ENCODE data around the gene HNRNPR. TPM values are rescaled to one million over a fixed set of nuclear protein-coding genes. Genes with fewer than 3 reads are reported as not detected.

The HNRNPR gene
- total and polyA plus RNA-seq, 2 of the 8 experiments (the other 6 are each of a cell fraction or from before 2014, with no cell fraction given), result 110 to 214 TPM

DNA sequence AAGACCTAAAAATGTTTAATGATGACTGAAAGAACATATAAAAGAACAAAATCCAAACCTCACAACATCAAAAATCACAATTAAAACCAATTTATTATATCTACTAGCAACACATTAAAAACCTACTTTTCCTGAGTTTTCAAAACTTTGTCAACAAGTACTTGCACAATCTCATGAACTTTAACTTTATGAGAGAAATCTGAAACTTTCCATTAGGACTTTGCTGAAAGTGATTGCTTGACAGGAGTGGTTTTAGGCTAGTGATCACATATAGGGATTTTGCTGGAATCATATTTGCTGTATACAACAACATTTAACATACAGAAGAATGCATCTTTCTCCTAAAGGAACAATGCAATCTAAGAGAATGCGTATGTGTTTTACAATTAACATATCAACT is 13.2 kb downstream of the HNRNPR start (continued):
- TF ChIP-seq, protein P1, sequence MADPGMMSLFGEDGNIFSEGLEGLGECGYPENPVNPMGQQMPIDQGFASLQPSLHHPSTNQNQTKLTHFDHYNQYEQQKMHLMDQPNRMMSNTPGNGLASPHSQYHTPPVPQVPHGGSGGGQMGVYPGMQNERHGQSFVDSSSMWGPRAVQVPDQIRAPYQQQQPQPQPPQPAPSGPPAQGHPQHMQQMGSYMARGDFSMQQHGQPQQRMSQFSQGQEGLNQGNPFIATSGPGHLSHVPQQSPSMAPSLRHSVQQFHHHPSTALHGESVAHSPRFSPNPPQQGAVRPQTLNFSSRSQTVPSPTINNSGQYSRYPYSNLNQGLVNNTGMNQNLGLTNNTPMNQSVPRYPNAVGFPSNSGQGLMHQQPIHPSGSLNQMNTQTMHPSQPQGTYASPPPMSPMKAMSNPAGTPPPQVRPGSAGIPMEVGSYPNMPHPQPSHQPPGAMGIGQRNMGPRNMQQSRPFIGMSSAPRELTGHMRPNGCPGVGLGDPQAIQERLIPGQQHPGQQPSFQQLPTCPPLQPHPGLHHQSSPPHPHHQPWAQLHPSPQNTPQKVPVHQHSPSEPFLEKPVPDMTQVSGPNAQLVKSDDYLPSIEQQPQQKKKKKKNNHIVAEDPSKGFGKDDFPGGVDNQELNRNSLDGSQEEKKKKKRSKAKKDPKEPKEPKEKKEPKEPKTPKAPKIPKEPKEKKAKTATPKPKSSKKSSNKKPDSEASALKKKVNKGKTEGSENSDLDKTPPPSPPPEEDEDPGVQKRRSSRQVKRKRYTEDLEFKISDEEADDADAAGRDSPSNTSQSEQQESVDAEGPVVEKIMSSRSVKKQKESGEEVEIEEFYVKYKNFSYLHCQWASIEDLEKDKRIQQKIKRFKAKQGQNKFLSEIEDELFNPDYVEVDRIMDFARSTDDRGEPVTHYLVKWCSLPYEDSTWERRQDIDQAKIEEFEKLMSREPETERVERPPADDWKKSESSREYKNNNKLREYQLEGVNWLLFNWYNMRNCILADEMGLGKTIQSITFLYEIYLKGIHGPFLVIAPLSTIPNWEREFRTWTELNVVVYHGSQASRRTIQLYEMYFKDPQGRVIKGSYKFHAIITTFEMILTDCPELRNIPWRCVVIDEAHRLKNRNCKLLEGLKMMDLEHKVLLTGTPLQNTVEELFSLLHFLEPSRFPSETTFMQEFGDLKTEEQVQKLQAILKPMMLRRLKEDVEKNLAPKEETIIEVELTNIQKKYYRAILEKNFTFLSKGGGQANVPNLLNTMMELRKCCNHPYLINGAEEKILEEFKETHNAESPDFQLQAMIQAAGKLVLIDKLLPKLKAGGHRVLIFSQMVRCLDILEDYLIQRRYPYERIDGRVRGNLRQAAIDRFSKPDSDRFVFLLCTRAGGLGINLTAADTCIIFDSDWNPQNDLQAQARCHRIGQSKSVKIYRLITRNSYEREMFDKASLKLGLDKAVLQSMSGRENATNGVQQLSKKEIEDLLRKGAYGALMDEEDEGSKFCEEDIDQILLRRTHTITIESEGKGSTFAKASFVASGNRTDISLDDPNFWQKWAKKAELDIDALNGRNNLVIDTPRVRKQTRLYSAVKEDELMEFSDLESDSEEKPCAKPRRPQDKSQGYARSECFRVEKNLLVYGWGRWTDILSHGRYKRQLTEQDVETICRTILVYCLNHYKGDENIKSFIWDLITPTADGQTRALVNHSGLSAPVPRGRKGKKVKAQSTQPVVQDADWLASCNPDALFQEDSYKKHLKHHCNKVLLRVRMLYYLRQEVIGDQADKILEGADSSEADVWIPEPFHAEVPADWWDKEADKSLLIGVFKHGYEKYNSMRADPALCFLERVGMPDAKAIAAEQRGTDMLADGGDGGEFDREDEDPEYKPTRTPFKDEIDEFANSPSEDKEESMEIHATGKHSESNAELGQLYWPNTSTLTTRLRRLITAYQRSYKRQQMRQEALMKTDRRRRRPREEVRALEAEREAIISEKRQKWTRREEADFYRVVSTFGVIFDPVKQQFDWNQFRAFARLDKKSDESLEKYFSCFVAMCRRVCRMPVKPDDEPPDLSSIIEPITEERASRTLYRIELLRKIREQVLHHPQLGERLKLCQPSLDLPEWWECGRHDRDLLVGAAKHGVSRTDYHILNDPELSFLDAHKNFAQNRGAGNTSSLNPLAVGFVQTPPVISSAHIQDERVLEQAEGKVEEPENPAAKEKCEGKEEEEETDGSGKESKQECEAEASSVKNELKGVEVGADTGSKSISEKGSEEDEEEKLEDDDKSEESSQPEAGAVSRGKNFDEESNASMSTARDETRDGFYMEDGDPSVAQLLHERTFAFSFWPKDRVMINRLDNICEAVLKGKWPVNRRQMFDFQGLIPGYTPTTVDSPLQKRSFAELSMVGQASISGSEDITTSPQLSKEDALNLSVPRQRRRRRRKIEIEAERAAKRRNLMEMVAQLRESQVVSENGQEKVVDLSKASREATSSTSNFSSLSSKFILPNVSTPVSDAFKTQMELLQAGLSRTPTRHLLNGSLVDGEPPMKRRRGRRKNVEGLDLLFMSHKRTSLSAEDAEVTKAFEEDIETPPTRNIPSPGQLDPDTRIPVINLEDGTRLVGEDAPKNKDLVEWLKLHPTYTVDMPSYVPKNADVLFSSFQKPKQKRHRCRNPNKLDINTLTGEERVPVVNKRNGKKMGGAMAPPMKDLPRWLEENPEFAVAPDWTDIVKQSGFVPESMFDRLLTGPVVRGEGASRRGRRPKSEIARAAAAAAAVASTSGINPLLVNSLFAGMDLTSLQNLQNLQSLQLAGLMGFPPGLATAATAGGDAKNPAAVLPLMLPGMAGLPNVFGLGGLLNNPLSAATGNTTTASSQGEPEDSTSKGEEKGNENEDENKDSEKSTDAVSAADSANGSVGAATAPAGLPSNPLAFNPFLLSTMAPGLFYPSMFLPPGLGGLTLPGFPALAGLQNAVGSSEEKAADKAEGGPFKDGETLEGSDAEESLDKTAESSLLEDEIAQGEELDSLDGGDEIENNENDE (IDR thresholded peaks at IDR 0.05; ENCODE audit: insufficient replicate concordance, low read length), result no peak
- TF ChIP-seq CHD1 (IDR thresholded peaks at IDR 0.05; ENCODE audit: low read depth, low read length) (no peak), CBX5 (IDR thresholded peaks at IDR 0.05; ENCODE audit: low read depth, low read length) (no peak), BACH1 (IDR thresholded peaks at IDR 0.05; ENCODE audit: low read length) (no peak), KDM4A (IDR thresholded peaks at IDR 0.05; ENCODE audit: low read depth, low read length, severe bottlenecking) (no peak)
- TF ChIP-seq, protein P2, sequence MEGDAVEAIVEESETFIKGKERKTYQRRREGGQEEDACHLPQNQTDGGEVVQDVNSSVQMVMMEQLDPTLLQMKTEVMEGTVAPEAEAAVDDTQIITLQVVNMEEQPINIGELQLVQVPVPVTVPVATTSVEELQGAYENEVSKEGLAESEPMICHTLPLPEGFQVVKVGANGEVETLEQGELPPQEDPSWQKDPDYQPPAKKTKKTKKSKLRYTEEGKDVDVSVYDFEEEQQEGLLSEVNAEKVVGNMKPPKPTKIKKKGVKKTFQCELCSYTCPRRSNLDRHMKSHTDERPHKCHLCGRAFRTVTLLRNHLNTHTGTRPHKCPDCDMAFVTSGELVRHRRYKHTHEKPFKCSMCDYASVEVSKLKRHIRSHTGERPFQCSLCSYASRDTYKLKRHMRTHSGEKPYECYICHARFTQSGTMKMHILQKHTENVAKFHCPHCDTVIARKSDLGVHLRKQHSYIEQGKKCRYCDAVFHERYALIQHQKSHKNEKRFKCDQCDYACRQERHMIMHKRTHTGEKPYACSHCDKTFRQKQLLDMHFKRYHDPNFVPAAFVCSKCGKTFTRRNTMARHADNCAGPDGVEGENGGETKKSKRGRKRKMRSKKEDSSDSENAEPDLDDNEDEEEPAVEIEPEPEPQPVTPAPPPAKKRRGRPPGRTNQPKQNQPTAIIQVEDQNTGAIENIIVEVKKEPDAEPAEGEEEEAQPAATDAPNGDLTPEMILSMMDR (IDR thresholded peaks at IDR 0.05; ENCODE audit: control extremely low read depth in 1 of 3, insufficient read depth in 1 of 3, low read depth in 1 of 3, low read length in 3 of 3), result no peak
